GM19455 (cell line): Measurements from ENCODE around the gene CABP1.

ENCODE experiments used
- ATAC-seq: cut with Tn5 transposase; IDR thresholded peaks from one replicate; pipeline ENCODE4 v1.9.1; 2021; ENCODE audit not compliant: unreplicated experiment

CABP1 gene

DNA sequence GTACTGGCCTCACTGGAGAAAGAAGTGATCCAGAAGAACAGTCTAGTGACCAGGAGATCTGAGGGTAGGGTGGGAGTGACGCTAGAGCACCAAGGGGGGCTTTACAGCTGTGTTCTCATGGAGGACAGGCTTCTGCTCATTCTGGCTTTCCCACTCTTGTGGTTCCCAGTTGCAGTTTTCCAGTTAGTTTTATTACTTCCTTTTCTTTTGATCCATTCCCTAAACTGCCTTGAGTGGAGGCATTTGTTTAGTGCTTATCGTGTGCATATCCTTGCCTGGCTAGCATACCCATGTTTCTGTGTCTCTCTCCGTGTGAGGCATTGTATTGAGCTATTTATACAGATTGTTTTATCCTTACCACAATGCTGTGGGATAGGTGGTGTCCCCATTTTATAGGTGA is 50.6 kb downstream of the CABP1 start:
- ATAC-seq: no peak

GRCh38 chr12:120692524-120693033 is 52.2 kb downstream of the CABP1 start:
- ATAC-seq: no peak

- ATAC-seq: no peak
Observed at GRCh38 chr12:120693848-120694247, 53.4 kb downstream of the CABP1 start.

- no peak for ATAC-seq
Observed at GRCh38 chr12:120696626-120697025, 56.2 kb downstream of the CABP1 start.

- ATAC-seq: no peak
Observed at GRCh38 chr12:120697344-120697743, 56.9 kb downstream of the CABP1 start.

DNA sequence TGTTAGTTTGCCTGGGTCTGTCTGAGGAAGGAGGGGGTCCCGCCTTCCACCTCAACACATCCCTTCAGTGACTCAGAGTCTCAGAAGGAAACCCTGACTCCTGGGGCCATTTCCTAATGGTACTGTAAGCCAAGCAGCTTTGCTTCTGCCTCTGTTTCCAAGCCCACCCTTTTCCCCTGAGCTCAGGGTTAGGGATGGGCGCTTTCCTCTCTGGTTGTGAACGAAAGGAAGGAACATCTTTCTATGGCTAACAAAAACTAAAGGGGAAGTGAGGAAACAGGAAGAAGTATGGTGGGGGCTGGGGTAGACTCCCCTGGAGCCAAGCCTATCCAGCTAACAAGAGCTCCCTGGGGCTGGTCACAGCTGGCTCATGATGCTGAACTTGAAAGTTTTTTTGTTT is 58.2 kb downstream of the CABP1 start:
- no peak for ATAC-seq

DNA sequence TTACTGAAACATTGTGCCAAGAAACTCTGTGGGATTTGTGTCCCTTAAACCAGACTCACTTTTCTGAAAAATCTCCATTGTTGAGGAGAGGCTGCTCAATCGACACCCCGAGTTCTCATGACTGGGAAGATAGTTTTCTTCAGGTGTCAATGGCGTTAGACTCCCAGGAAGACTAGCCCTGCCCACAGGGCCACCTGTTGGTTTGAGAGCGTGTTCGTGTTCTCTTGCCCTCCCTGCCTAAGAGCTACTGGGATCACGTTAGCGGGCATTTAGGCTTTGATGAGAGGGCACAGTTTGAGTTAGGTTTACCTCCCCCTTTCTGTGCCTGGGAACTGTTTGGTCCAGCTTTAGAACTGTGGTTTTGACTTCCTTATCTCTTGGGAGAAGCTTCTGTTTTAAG is 59.1 kb downstream of the CABP1 start:
- ATAC-seq: no peak

- ATAC-seq: no peak
Observed at GRCh38 chr12:120700886-120701285, 60.5 kb downstream of the CABP1 start.

DNA sequence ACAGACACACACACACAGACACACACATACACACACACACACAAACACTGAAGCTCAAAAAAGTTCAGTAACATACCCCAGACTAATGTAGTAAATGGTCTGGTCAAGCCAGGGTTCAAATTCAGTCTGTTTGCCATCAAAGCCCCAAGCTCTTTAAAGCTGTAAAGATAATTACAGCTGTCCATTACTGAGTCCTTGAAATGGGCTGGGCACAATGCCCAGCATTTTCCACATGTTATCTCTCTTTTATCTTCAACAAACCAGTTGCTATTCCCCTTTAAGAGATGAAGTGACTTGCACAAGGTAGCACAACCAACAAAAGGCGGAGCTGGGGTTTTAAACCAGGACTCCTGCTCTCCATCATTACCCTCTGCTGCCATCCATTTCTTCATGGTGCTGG is 62.2 kb downstream of the CABP1 start:
- ATAC-seq: no peak

DNA sequence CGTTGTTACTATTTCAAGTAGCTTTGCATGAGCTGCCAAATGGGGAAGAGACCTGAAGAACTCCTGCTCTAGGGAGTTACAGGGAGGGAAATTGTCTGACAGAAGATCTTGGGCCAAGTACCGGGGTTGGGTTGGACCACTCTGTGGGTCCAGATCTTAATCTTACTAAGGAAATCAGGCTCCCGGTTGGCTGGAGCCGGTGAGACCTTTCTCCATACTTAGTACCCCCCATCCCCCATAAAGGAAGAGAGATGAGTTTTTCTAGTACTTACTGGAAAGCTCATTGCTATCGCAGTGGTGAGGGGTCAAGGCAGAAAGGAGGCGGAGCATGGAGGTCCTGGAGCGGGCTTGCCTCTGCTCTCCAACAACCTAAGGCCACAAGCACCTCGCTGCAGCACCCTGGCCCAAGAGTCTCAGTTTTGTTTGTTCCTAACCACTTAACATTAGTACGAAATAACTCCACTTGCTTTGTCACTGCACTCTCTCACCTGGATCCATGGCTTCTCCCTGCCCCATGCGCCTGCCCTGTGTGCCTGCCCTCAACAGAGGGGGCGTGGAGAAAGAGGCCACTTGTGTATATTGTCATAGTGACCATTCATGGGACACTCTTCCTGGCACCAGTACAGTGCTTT is 63.0 kb downstream of the CABP1 start:
- no peak for ATAC-seq

GRCh38 chr12:120705618-120706017 is 65.2 kb downstream of the CABP1 start:
- no peak for ATAC-seq

DNA sequence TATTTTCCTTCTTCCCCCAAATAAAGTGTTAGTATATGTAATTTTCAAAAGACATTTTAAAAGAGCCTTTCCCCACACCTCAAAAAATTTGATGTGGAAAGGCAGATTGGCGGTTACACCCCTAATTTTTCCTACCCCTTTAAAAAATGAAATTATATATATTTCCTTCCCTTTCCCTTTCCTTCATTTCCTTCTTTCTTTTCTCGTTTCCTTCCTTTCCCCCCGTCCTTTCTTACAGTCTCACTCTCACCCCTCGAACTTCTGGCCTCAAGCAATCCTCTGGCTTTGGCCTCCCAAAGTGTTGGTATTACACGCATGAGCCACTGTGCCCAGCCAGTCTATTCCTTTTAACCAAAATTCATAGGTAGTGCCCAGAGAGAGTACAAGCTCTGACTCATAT is 65.6 kb downstream of the CABP1 start:
- ATAC-seq: no peak

- ATAC-seq: no peak
Observed at GRCh38 chr12:120708651-120709050, 68.2 kb downstream of the CABP1 start.

DNA sequence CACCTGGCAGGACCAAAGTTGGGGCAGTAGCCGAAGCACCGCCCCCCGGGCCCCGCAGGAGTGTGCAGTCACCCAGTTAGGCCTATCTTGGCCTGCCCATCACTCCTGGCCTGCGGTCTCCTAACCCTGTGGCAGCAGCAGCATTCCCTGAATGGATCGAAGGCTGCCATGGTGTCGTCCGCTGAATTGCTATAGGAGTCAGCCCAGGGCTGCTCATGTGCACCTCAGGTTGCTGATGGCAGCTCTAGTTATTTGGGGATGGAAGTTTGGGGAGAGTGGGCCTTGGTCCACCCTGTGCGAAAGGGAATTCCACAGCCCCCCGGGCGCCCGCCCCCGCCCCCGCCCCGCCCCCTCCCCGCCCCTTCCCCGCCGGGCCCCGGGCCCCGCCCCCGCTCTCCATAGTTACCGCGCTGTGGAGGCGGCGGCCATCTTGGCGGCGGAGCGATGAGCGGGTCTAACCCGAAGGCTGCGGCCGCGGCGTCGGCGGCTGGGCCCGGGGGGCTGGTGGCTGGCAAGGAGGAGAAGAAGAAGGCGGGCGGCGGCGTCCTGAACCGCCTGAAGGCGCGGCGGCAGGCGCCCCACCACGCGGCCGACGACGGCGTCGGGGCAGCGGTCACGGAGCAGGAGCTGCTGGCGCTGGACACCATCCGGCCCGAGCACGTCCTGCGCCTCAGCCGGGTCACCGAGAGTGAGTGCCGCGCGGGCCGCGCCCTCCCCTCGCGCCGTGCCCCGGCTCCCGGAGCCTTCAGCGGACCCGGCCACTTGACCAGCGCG is 69.8 kb downstream of the CABP1 start, which contains the start of gene UNC119B:
TSS of gene UNC119B (plus strand) at position 428 of the 774 bp plus-strand sequence. CDS start at position 445, 17 bp downstream.
- peak; percentile 73 for ATAC-seq

GRCh38 chr12:120710805-120711296 is 70.4 kb downstream of the CABP1 start:
- peak; percentile 45 for ATAC-seq

DNA sequence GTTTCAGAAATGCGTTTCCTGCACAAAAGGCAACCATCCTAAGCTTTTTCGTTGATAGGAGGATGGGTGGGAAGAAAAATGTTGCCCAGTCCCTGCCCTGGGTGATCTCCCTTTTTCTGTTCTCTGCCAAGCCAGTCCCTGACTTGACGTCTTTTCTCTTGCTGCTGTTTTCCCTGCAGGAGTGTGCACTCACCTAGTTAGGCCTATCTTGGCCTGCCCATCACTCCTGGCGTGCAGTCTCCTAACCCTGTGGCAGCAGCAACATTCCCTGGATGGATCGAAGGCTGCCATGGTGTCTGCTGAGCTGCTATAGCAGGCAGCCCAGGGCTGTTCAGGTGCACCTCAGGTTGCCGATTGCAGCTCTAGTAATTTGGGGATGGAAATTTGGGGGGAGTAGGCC is 71.0 kb downstream of the CABP1 start:
- no peak for ATAC-seq

- no peak for ATAC-seq
Observed at GRCh38 chr12:120712610-120713009, 72.2 kb downstream of the CABP1 start.

DNA sequence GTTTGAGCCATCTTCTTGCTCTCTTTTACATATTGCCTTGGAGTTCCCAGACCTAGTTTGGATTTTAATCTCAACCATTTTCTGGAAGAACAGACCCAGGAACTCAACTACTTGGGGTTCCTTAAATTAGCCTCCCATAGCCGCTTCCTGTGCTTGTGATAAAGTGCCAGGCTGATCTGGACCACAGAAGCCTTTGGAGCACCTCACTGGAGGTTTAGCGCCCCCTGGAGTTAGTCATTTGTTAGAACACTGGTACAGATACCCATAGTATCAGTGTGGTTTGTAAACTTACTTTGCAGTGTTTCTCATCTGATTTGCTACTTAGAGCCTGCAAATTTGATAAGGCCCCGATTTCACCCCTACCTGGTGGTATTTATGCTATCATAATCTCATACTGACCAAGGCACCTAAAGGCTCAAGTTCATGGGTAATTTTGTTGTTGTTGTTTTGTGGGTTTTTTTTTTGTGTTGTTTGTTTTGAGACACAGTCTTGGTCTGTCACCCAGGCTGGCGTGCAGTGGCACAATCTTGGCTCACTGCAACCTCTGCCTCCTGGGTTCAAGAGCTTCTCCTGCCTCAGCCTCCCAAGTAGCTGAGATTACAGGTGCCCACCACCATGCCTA is 73.5 kb downstream of the CABP1 start:
- ATAC-seq: no peak
